Glomerular visceral epithelial cell (primary cell): ENCODE measurements around the gene EEF1A1.
"Not testable (repeated sequence)": the region's sequence is repeated elsewhere in the genome, so short reads cannot be mapped to it uniquely, and the experiment has no call there.

ENCODE experiments used
- DNase-seq: peaks from one replicate; pipeline ENCODE4 v3.0.0-alpha.2; 2016; ENCODE audit errors: extremely low spot score

Gene EEF1A1

GRCh38 chr6:73537677-73538076, 16.8 kb upstream of the EEF1A1 start:
- DNase-seq, result no peak

- DNase-seq, result no peak
Measured at GRCh38 chr6:73534628-73535027, 13.8 kb upstream of the EEF1A1 start.

- no peak for DNase-seq
Measured at GRCh38 chr6:73532293-73532692, 11.5 kb upstream of the EEF1A1 start.

- no peak for DNase-seq
Measured at GRCh38 chr6:73528897-73529296, 8.1 kb upstream of the EEF1A1 start.

- no peak for DNase-seq
Measured at GRCh38 chr6:73525546-73526330, 4.9 kb upstream of the EEF1A1 start.

- peak; percentile 77 for DNase-seq
Measured at GRCh38 chr6:73523434-73524123, 2.7 kb upstream of the EEF1A1 start.

- DNase-seq, result no peak
Measured at GRCh38 chr6:73521351-73521985, 636 bp upstream of the EEF1A1 start.

- peak; percentile 81 for DNase-seq
Measured at GRCh38 chr6:73519926-73520687, 725 bp downstream of the EEF1A1 start.

- peak; percentile 16 for DNase-seq
Measured at GRCh38 chr6:73518982-73519881, 1.6 kb downstream of the EEF1A1 start.

- not testable (repeated sequence) for DNase-seq
Measured at GRCh38 chr6:73518100-73518981, 2.5 kb downstream of the EEF1A1 start.

GRCh38 chr6:73516514-73517489, 4.0 kb downstream of the EEF1A1 start:
- peak; percentile 16 for DNase-seq

- no peak for DNase-seq
Measured at GRCh38 chr6:73515204-73515655, 5.6 kb downstream of the EEF1A1 start.

GRCh38 chr6:73514746-73515110, 6.1 kb downstream of the EEF1A1 start:
- DNase-seq, result no peak

- peak; percentile 13 for DNase-seq
Measured at GRCh38 chr6:73513496-73513854, 7.4 kb downstream of the EEF1A1 start.

GRCh38 chr6:73511796-73512195, 9.0 kb downstream of the EEF1A1 start:
- no peak for DNase-seq

- no peak for DNase-seq
Measured at GRCh38 chr6:73509851-73510250, 11.0 kb downstream of the EEF1A1 start.

GRCh38 chr6:73508776-73509175, 12.1 kb downstream of the EEF1A1 start:
- no peak for DNase-seq

GRCh38 chr6:73506246-73506645, 14.6 kb downstream of the EEF1A1 start:
- DNase-seq, result no peak

GRCh38 chr6:73505705-73506104, 15.1 kb downstream of the EEF1A1 start:
- not testable (repeated sequence) for DNase-seq
